ENCODE data around the gene C1orf159. TPM values are rescaled to one million over a fixed set of nuclear protein-coding genes. Genes with fewer than 3 reads are reported as not detected.
"Not testable (repeated sequence)": the region's sequence is repeated elsewhere in the genome, so short reads cannot be mapped to it uniquely, and the experiment has no call there.

C1orf159 gene
- polyA plus RNA-seq, 1 donor from 2014 or later: 31.5 TPM

- no peaks in the 10 kb centered on the region for H3F3A ChIP-seq (ENCODE audit: insufficient read depth, low read length, poor library complexity, severe bottlenecking)
- no peak overlapping the region for H3K4me2 ChIP-seq (ENCODE audit: low read length)
- TF ChIP-seq SMC3 (conservative IDR thresholded peaks at IDR 0.05; ENCODE audit: poor library complexity): no peak
- no peak overlapping the region for H3K27ac ChIP-seq (ENCODE audit: low read length)
- no peaks in the 10 kb centered on the region for H3K9me3 ChIP-seq (ENCODE audit: low read length)
- no peak overlapping the region for H2AFZ ChIP-seq (ENCODE audit: low read depth, low read length)
- no peak overlapping the region for H3K9ac ChIP-seq (ENCODE audit: low read length)
- no peaks in the 10 kb centered on the region for H3K36me3 ChIP-seq (ENCODE audit: insufficient read depth, low read length)
- H3K79me2 ChIP-seq (replicated peaks; ENCODE audit: insufficient read depth, low read length): no peaks in the 10 kb centered on the region
- no peaks in the 10 kb centered on the region for H3K9me2 ChIP-seq (ENCODE audit: insufficient read depth, low read length)
- H4K20me1 ChIP-seq (ENCODE audit: insufficient read depth): no peaks in the 10 kb centered on the region
- no peaks in the 10 kb centered on the region for H3K27me3 ChIP-seq (ENCODE audit: insufficient read depth, low read depth, low read length)
- no peak overlapping the region for H3K4me3 ChIP-seq (ENCODE audit: low read length)
Observed at GRCh38 chr1:1079408-1080121, 36.3 kb downstream of the C1orf159 start.

GRCh38 chr1:1077396-1077795 is 38.5 kb downstream of the C1orf159 start:
- not testable (repeated sequence) for H3K9me2 ChIP-seq (ENCODE audit: insufficient read depth, low read length); H3K36me3 ChIP-seq (ENCODE audit: insufficient read depth, low read length); H3K4me2 ChIP-seq (ENCODE audit: low read length); H4K20me1 ChIP-seq (ENCODE audit: insufficient read depth); H2AFZ ChIP-seq (ENCODE audit: low read depth, low read length); H3K79me2 ChIP-seq (replicated peaks; ENCODE audit: insufficient read depth, low read length); H3K27ac ChIP-seq (ENCODE audit: low read length); H3K9ac ChIP-seq (ENCODE audit: low read length); H3K27me3 ChIP-seq (ENCODE audit: insufficient read depth, low read depth, low read length); H3K9me3 ChIP-seq (ENCODE audit: low read length); H3F3A ChIP-seq (ENCODE audit: insufficient read depth, low read length, poor library complexity, severe bottlenecking); H3K4me3 ChIP-seq (ENCODE audit: low read length)

- Histone ChIP-seq H3K9me3 (ENCODE audit: low read length) (no peaks in the 10 kb centered on the region), H4K20me1 (ENCODE audit: insufficient read depth) (no peaks in the 10 kb centered on the region), H3K4me2 (ENCODE audit: low read length) (no peak overlapping the region), H3K27me3 (ENCODE audit: insufficient read depth, low read depth, low read length) (no peaks in the 10 kb centered on the region), H3K27ac (ENCODE audit: low read length) (no peak overlapping the region), H3K9me2 (ENCODE audit: insufficient read depth, low read length) (no peaks in the 10 kb centered on the region), H3K79me2 (replicated peaks; ENCODE audit: insufficient read depth, low read length) (no peaks in the 10 kb centered on the region), H3K9ac (ENCODE audit: low read length) (no peak overlapping the region), H2AFZ (ENCODE audit: low read depth, low read length) (no peak overlapping the region), H3F3A (ENCODE audit: insufficient read depth, low read length, poor library complexity, severe bottlenecking) (no peaks in the 10 kb centered on the region), H3K36me3 (ENCODE audit: insufficient read depth, low read length) (no peaks in the 10 kb centered on the region), H3K4me3 (ENCODE audit: low read length) (no peak overlapping the region)
- TF ChIP-seq SMC3 (conservative IDR thresholded peaks at IDR 0.05; ENCODE audit: poor library complexity): no peak
Observed at GRCh38 chr1:1075148-1075935, 40.5 kb downstream of the C1orf159 start.

GRCh38 chr1:1074631-1075147 is 41.2 kb downstream of the C1orf159 start:
- H3K4me3 ChIP-seq (ENCODE audit: low read length): no peak overlapping the region
- H3F3A ChIP-seq (ENCODE audit: insufficient read depth, low read length, poor library complexity, severe bottlenecking): no peaks in the 10 kb centered on the region
- no peaks in the 10 kb centered on the region for H3K9me2 ChIP-seq (ENCODE audit: insufficient read depth, low read length)
- no peaks in the 10 kb centered on the region for H4K20me1 ChIP-seq (ENCODE audit: insufficient read depth)
- H3K27ac ChIP-seq (ENCODE audit: low read length): no peak overlapping the region
- no peaks in the 10 kb centered on the region for H3K27me3 ChIP-seq (ENCODE audit: insufficient read depth, low read depth, low read length)
- H3K9me3 ChIP-seq (ENCODE audit: low read length): no peaks in the 10 kb centered on the region
- no peak overlapping the region for H2AFZ ChIP-seq (ENCODE audit: low read depth, low read length)
- no peak overlapping the region for H3K9ac ChIP-seq (ENCODE audit: low read length)
- H3K4me2 ChIP-seq (ENCODE audit: low read length): no peak overlapping the region
- no peaks in the 10 kb centered on the region for H3K36me3 ChIP-seq (ENCODE audit: insufficient read depth, low read length)
- TF ChIP-seq REST (IDR thresholded peaks at IDR 0.05; ENCODE audit: borderline replicate concordance) (no peak), RAD21 (conservative IDR thresholded peaks at IDR 0.05) (no peak), EP300 (conservative IDR thresholded peaks at IDR 0.05; ENCODE audit: poor library complexity, severe bottlenecking) (no peak), SMC3 (conservative IDR thresholded peaks at IDR 0.05; ENCODE audit: poor library complexity) (no peak)
- H3K79me2 ChIP-seq (replicated peaks; ENCODE audit: insufficient read depth, low read length): no peaks in the 10 kb centered on the region

All from neural cell (in vitro differentiated cells).